Fibroblast of lung (primary cell): ENCODE results near the gene LDLRAD4. TPM values are rescaled to one million over a fixed set of nuclear protein-coding genes. Genes with fewer than 3 reads are reported as not detected.

Source experiments
- DNase-seq, 2 donors: peaks; one replicate each; pipeline versions ENCODE4 v3.0.0 to v3.0.0-alpha.2; 2010; ENCODE audit warnings: low read depth in 2 of 2
- H2AFZ ChIP-seq: 2 replicates; pipeline ENCODE4 v1.5.1; 2012; ENCODE audit warnings: low read length, control low read depth, inconsistent platforms
- H3K27ac ChIP-seq: 2 replicates; pipeline ENCODE4 v1.5.1; 2011; ENCODE audit warnings: low read length, control low read depth; ENCODE audit not compliant: insufficient read depth
- H3K27me3 ChIP-seq: 2 replicates; pipeline ENCODE4 v1.5.1; 2011; ENCODE audit warnings: mild to moderate bottlenecking, low read length; ENCODE audit not compliant: control insufficient read depth, insufficient read depth
- H3K36me3 ChIP-seq: 2 replicates; pipeline ENCODE4 v1.5.1; 2011; ENCODE audit warnings: low read length; ENCODE audit not compliant: control insufficient read depth, insufficient read depth
- H3K4me1 ChIP-seq: 2 replicates; pipeline ENCODE4 v1.5.1; 2011; ENCODE audit warnings: low read length; ENCODE audit not compliant: control insufficient read depth, insufficient read depth; ENCODE audit errors: extremely low read depth
- H3K4me2 ChIP-seq: 2 replicates; pipeline ENCODE4 v1.5.1; 2011; ENCODE audit warnings: low read length, control low read depth; ENCODE audit not compliant: insufficient read depth; ENCODE audit errors: extremely low read depth
- H3K4me3 ChIP-seq, 4 experiments: fragments of 200-600 bp in 1 of 4; sonication (generic) in 1 of 4; replicated peaks in 1 of 4; 2 replicates each; pipeline ENCODE4 v1.5.1; 2011 to 2016; ENCODE audit warnings: low read length in 4 of 4, low read depth in 3 of 4, mild to moderate bottlenecking in 3 of 4, control low read depth in 2 of 4, inconsistent platforms in 1 of 4, mixed read lengths in 1 of 4; ENCODE audit not compliant: insufficient read depth in 1 of 4; ENCODE audit errors: control extremely low read depth in 1 of 4
- H3K79me2 ChIP-seq: 2 replicates; pipeline ENCODE4 v1.5.1; 2012; ENCODE audit warnings: mild to moderate bottlenecking, low read length, inconsistent platforms; ENCODE audit not compliant: control insufficient read depth, insufficient read depth
- H3K9ac ChIP-seq: 2 replicates; pipeline ENCODE4 v1.5.1; 2011; ENCODE audit warnings: mild to moderate bottlenecking, low read length, control low read depth; ENCODE audit not compliant: insufficient read depth
- H3K9me3 ChIP-seq: 2 replicates; pipeline ENCODE4 v1.5.1; 2012; ENCODE audit warnings: low read depth, low read length; ENCODE audit not compliant: control insufficient read depth, insufficient read depth
- H4K20me1 ChIP-seq: 2 replicates; pipeline ENCODE4 v1.5.1; 2011; ENCODE audit warnings: low read length; ENCODE audit not compliant: control insufficient read depth, insufficient read depth; ENCODE audit errors: extremely low read depth
- CTCF ChIP-seq, 2 donors: IDR thresholded peaks in 1 of 2; conservative IDR thresholded peaks in 1 of 2; 1 replicate in 1 of 2; 2 replicates in 1 of 2; pipeline ENCODE4 v1.5.1; 2011 to 2012; ENCODE audit warnings: low read length in 2 of 2, control low read depth in 1 of 2, inconsistent platforms in 1 of 2, low read depth in 1 of 2, mild to moderate bottlenecking in 1 of 2
- EZH2 ChIP-seq: IDR thresholded peaks from 2 replicates; pipeline ENCODE4 v1.5.1; 2012; ENCODE audit warnings: low read length, control low read depth, mild to moderate bottlenecking; ENCODE audit errors: missing control alignments
- polyA plus RNA-seq, 2 donors: library from polyadenylated mRNA; depleted of rRNA in 1 of 2; stranded (reverse) in 1 of 2; unstranded in 1 of 2; fragments of >200 nt; gene quantifications; 2 replicates each; pipeline ENCODE4 v1.2.1, GENCODE V29; 2011 to 2012; ENCODE audit warnings: missing spikeins in 1 of 2
- total RNA-seq: library from RNA; depleted of rRNA; stranded (reverse); fragments of >200 nt; gene quantifications from 2 replicates; pipeline ENCODE4 v1.2.1, GENCODE V29; 2014

The LDLRAD4 gene
- total and polyA plus RNA-seq, 2 donors (not counting 1 experiment from before 2014, with no cell fraction given) = not detected

GRCh38 chr18:13392899-13393298 lies 174.3 kb downstream of the LDLRAD4 start:
- Histone ChIP-seq H3K9ac (no peak overlapping the region), H3K27me3 (no peaks in the 10 kb centered on the region), H3K9me3 (no peaks in the 10 kb centered on the region), H3K27ac (no peak overlapping the region), H3K4me3 (no peak overlapping the region), H3K36me3 (no peaks in the 10 kb centered on the region), H3K4me1 (no peaks in the 10 kb centered on the region), H2AFZ (no peak overlapping the region), H3K4me2 (no peak overlapping the region), H4K20me1 (no peaks in the 10 kb centered on the region), H3K79me2 (no peaks in the 10 kb centered on the region)
- no peak for DNase-seq
- TF ChIP-seq EZH2 (no peak), CTCF (conservative IDR thresholded peaks at IDR 0.05 in 1 of 2, IDR thresholded peaks at IDR 0.05 in 1 of 2; ENCODE audit: low read depth in 1 of 2, low read length in 2 of 2) (no peak)

- Histone ChIP-seq H3K79me2 (no peaks in the 10 kb centered on the region), H3K27ac (no peak overlapping the region), H3K9me3 (no peaks in the 10 kb centered on the region), H3K36me3 (no peaks in the 10 kb centered on the region), H3K27me3 (no peaks in the 10 kb centered on the region), H2AFZ (no peak overlapping the region), H3K4me3 (no peak overlapping the region), H3K4me2 (no peak overlapping the region), H3K9ac (no peak overlapping the region), H4K20me1 (no peaks in the 10 kb centered on the region), H3K4me1 (no peaks in the 10 kb centered on the region)
- DNase-seq = no peak
- no peak for TF ChIP-seq CTCF (conservative IDR thresholded peaks at IDR 0.05 in 1 of 2, IDR thresholded peaks at IDR 0.05 in 1 of 2; ENCODE audit: low read depth in 1 of 2, low read length in 2 of 2)
- no peak for TF ChIP-seq EZH2
Observed at GRCh38 chr18:13393338-13393737, 174.8 kb downstream of the LDLRAD4 start.

DNA sequence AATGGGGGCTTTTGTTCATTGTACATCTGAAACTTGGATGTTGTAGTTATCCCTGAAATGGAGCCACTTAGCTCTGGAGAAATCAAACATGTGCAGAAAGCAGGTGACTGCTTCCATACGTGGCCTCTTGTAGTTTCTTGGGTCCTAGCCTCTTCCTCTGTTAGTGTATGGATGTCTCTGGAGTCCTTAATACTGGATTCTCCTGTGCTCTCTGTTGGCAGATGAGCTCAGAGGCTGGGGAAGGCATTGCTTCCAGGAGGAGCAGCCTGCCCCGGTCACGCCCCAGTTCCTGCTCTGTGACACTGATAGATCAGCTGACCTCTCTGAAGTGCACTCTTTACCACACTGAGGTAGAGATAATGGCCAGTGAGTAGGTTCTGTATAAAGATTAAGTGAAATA lies 176.2 kb downstream of the LDLRAD4 start:
- Histone ChIP-seq H3K79me2 (no peaks in the 10 kb centered on the region), H3K27ac (no peak overlapping the region), H3K36me3 (no peaks in the 10 kb centered on the region), H2AFZ (no peak overlapping the region), H3K4me3 (no peak overlapping the region), H3K4me1 (no peaks in the 10 kb centered on the region), H3K9me3 (no peaks in the 10 kb centered on the region), H3K4me2 (no peak overlapping the region), H4K20me1 (no peaks in the 10 kb centered on the region), H3K27me3 (no peaks in the 10 kb centered on the region), H3K9ac (no peak overlapping the region)
- no peak for DNase-seq
- TF ChIP-seq CTCF (conservative IDR thresholded peaks at IDR 0.05 in 1 of 2, IDR thresholded peaks at IDR 0.05 in 1 of 2; ENCODE audit: low read depth in 1 of 2, low read length in 2 of 2) = no peak
- no peak for TF ChIP-seq EZH2
